SKM-1 treated with dmso at 0.1 percent for 144 hours (cell line): ENCODE results near the gene KRTAP10-4.
"Not testable (repeated sequence)": the region's sequence is repeated elsewhere in the genome, so short reads cannot be mapped to it uniquely, and the experiment has no call there.

Source experiments
- DNase-seq: peaks from one replicate; lab custom pipeline; 2025; ENCODE audit not compliant: unreplicated experiment; lab: John Stamatoyannopoulos, UW

KRTAP10-4 gene

DNA sequence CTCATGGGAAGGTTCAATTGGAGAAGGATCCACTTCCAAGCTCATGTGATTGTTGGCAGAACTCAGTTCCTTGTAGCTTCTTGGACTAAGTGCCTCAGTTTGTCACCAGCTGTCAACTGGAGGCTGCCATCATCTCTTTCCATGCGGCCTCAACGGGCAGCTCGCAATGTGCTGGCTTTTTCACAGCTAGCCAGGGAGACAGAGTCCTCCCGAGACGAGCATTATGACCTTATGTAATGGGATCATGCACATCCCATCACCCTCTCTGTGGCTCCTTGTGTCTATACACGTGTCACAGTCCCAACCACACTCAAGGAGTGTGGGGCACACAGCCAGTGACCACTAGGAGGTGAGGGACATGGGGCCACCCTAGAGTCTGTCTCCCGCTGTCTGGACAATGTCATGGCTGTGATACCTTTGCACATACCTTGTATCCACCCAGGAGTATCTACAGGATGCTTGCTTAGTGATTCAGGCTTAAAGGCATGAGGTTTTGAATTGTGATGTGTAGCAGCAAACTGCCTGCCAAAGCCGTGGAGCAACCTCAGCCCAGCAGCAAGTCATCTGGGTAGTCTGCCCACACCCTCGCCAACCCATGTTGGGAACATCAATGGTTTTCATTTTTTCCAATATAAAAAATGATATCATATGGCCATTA, 22.7 kb downstream of the KRTAP10-4 start:
- no peak for DNase-seq

GRCh38 chr21:44598061-44598460, 24.5 kb downstream of the KRTAP10-4 start:
- DNase-seq = no peak

DNA sequence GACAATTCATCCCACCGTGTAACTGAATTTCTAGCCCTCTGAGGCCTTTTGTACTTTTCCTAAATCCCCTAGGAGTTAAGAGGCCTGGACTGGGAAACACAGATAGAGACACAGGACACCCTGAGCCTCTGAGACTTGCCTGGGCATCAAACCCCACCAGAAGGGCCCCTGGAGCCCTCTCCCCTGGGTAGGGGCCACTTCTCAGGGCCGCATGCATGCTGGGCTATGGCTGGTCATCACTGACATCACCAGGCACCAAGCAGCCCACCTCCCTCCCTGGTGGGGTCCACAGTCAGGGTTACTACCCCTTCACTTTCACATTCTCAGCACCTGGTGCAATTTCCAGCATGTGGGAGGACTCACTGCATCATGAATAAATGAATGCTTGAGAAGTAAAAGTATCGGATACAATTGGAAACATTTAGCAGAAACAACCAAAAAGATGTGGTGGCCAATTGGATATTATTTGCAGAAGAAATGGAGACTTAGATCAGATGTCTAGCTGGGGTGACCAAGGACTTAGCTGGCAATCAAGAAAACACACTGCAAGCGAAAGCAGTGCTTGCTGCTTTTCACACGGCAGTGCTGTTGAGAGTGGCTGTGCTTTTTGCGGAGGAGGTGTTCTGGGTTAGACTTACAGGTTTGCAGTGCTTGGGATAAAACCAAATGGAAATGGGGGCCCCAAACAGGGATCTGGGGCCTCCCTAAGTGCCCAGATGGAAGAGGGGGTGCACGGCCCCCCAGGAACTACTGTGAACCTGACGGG, 25.9 kb downstream of the KRTAP10-4 start:
- DNase-seq = no peak

- DNase-seq = not testable (repeated sequence)
Measured at GRCh38 chr21:44600118-44600978, 26.8 kb downstream of the KRTAP10-4 start, which contains the start of gene KRTAP10-7. Gene KRTAP10-7 (plus strand): TSS chr21:44600597. CDS start chr21:44600622, 25 bp downstream.

- not testable (repeated sequence) for DNase-seq
Measured at GRCh38 chr21:44601091-44601490, 27.6 kb downstream of the KRTAP10-4 start.

DNA sequence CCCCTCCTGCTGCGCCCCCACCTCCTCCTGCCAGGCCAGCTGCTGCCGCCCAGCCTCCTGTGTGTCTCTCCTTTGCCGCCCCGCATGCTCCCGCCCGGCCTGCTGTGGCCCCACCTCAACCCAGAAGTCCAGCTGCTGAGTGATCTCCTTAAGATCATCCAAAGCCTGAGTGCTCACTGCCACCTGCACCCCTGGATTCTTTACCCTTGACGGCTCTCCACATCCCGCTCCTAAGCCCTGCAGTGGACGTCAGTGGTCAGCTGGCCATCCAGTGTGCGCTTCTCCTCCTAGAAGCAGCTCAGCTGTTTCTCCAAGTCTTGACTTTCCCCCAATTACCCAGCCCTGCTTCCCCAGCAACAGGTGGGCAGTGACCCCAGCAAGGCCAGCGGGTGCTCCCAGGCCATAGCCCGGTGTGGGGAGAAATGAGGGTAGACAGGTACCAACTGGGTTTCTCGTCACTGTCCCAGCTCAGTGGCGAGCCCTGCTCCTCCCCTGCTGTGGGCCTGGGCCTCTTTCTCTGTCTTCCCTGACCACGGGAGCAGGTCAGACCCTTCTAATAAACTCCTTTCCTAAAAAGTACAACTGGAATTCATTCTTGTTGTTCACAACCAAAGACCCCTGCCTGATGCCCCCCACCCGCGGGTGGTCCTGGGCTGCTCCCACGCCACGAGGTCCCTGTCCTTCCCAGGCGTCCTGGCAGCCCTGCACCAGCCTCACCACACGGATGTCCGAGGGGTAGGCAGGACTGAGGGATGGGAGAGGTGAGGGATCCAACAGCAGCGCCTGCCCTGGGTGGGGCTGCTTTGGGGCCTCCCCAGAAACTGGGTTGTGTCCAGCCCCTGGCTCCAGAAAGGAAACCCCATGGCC, 28.3 kb downstream of the KRTAP10-4 start:
- DNase-seq = no peak

- DNase-seq = no peak
Measured at GRCh38 chr21:44602463-44602850, 28.9 kb downstream of the KRTAP10-4 start.

DNA sequence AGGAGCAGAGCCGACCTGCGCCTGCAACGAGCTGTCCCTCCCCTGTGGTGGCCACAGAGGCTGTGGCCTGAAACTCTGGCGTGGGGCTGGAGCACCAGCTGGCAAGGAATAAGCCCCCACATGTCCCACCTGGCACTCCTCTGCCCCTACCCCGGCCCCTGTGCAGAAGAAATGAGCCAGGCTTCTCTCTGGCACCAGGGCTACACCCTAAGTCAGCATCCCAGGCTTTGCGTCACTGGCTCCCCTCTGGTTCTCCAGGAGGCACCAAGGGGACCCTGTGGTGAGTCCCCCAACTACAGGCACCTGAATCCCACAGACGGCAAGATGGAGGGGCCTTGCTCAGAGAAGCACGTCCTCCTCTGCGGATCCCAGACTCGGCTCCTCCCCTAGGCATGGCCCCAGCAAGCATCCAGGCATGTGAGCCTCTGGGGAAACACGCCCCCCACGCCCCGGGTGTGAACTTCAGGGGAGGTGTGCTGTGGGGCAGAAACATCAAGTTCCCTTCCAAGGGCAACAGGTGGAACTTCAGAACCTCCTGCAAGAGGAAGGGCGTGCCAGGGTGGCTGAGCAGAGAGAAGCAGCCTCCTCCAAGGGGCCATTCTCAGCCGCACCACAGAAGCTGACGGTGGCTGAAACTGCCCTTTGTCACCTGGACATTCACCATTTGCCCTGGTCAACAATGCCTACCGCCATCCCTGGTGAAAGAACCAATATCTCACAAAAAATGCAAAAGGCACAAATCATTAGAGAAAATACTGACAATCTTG, 29.8 kb downstream of the KRTAP10-4 start:
- no peak for DNase-seq

DNA sequence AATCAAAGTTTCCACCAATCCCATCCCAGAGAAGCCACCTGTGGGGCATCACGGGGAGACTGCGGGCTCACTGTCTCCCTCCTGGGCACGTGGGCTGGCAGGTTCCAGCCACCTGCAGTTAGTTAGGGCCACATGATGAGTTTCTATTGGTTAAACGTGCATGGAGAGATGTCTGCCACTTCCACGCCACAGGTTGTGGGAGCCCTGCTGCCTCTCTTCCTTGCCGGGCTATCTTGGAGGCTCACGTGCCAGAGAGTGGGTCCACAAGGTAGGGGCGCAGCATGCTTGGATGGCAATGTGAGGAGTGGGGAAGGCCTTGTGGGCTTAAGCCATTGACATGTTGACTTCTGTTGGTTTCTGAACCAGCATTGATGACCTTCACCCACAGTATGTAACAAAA, 30.4 kb downstream of the KRTAP10-4 start:
- no peak for DNase-seq

DNA sequence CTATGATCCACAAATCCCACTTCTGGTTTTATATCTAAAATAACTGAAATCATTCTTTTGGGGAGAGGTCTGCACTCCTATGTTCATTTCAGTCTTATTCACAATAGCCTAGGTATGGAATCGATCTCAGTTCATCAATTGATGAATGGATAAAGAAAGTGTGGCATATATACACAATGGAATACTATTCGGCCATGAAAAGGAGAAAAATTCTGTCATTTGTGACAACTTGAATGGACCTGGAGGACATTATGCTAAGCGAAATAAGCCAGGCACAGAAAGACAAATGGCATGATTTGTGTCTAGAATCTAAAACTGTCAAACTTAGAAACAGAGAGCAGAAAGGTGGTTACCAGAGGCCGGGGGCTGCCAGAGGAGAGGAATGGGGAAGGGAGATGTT, 33.0 kb downstream of the KRTAP10-4 start:
- DNase-seq = no peak

GRCh38 chr21:44609193-44609592, 35.7 kb downstream of the KRTAP10-4 start:
- no peak for DNase-seq

GRCh38 chr21:44610157-44610843, 36.8 kb downstream of the KRTAP10-4 start:
- not testable (repeated sequence) for DNase-seq

GRCh38 chr21:44611551-44611950, 38.0 kb downstream of the KRTAP10-4 start:
- no peak for DNase-seq

DNA sequence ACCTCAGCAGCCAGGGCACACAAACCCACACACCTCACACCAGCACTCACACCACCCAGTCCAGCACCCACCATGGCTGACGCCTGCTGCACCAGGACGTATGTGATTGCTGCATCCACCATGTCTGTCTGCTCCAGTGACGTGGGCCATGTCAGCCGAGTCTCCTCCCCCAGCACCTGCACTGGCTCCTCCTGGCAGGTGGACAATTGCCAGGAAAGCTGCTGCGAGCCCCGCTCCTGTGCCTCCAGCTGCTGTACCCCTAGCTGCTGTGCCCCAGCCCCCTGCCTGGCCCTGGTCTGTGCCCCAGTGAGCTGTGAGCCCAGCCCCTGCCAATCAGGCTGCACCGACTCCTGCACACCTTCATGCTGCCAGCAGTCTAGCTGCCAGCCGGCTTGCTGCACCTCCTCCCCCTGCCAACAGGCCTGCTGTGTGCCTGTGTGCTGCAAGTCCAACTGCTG, 38.5 kb downstream of the KRTAP10-4 start, which contains the start of gene KRTAP10-8:
Gene KRTAP10-8, plus strand, starts transcription at position 51 of the 458 bp plus-strand sequence. Its CDS starts 22 bp downstream, at position 73.
- DNase-seq = no peak

- DNase-seq = no peak
Measured at GRCh38 chr21:44612669-44613229, 39.2 kb downstream of the KRTAP10-4 start.

- no peak for DNase-seq
Measured at GRCh38 chr21:44613386-44614155, 40.0 kb downstream of the KRTAP10-4 start.

DNA sequence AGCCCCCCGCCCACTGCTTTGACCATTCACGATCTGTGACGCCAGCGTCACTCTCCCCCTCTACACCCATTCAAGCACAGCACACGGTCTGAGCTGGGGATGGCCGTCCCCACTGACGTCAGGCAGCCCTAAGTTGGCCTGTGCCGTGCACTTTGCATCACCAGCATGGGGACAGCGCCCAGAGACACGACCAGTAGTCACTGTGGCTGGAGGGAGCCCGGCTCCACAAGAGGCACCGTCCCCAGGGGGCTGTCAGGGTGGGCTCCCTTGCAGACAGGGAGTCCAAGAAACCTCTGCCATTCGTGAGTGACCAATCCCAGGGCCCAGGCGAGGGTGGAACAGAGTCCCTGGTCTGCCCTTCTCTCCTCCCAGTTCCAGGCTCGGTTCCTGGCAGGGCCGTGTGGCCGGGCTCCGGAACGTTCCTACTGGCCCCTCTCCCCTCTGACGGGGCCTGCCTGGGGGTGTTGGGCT, 40.7 kb downstream of the KRTAP10-4 start:
- DNase-seq = no peak

- DNase-seq = no peak
Measured at GRCh38 chr21:44614961-44615391, 41.4 kb downstream of the KRTAP10-4 start.
